ENCODE measurements around the gene ENPP7. TPM values are rescaled to one million over a fixed set of nuclear protein-coding genes. Genes with fewer than 3 reads are reported as not detected.

Gene ENPP7
- total RNA-seq (not detected), polyA plus RNA-seq (under 1 TPM in 1 of 4 donors, not detected in 3; 0.08 TPM)

GRCh38 chr17:79730769-79731483, at the start of gene ENPP7:
TSS of gene ENPP7 (plus strand) at chr17:79730943. CDS start at chr17:79731140, 197 bp downstream.
- H3K27me3 ChIP-seq (ENCODE audit: control insufficient read depth, insufficient read depth, low read length): no peaks in the 10 kb centered on the region
- no peaks in the 10 kb centered on the region for H3K36me3 Mint-ChIP-seq
- no peaks in the 10 kb centered on the region for H3K27me3 Mint-ChIP-seq
- H3K4me3 Mint-ChIP-seq: no peak within 1 kb of the TSS
- H3K27ac Mint-ChIP-seq: no peak within 1 kb of the TSS
- ATAC-seq (ENCODE audit: low read depth in 2 of 2): no peak
- H3K36me3 ChIP-seq (ENCODE audit: control insufficient read depth, insufficient read depth, low read length): no peaks in the 10 kb centered on the region
- peaks cover 0 to 32% (median 7%) of the 10 kb centered on the region in 4 donors for H3K4me1 Mint-ChIP-seq
- H3K4me3 ChIP-seq (ENCODE audit: low read depth, low read length): no peak within 1 kb of the TSS
- no peak within 1 kb of the TSS for H3K27ac ChIP-seq (ENCODE audit: insufficient read depth, low read length, poor library complexity, severe bottlenecking)
- no peak for DNase-seq
- peaks cover 0 to 2% (median 0%) of the 10 kb centered on the region in 7 donors for H3K9me3 Mint-ChIP-seq
- peaks cover 4% of the 10 kb centered on the region for H3K4me1 ChIP-seq (ENCODE audit: control insufficient read depth, insufficient read depth, low read length, poor library complexity, severe bottlenecking)
- no peaks in the 10 kb centered on the region for H3K9me3 ChIP-seq (ENCODE audit: control insufficient read depth in 2 of 2, low read length in 2 of 2)

- H3K4me1 ChIP-seq (ENCODE audit: control insufficient read depth, insufficient read depth, low read length, poor library complexity, severe bottlenecking): no peaks in the 10 kb centered on the region
- DNase-seq (no peak), ATAC-seq (ENCODE audit: low read depth in 2 of 2) (no peak)
- H3K27ac ChIP-seq (ENCODE audit: insufficient read depth, low read length, poor library complexity, severe bottlenecking): no peak overlapping the region
- Mint-ChIP-seq H3K4me3 (no peak overlapping the region), H3K27me3 (peaks cover 5% of the 10 kb centered on the region), H3K36me3 (no peaks in the 10 kb centered on the region), H3K27ac (no peak overlapping the region), H3K9me3 (peaks cover 0 to 3% (median 0%) of the 10 kb centered on the region in 7 donors), H3K4me1 (no peaks in the 10 kb centered on the region)
- H3K9me3 ChIP-seq (ENCODE audit: control insufficient read depth in 2 of 2, low read length in 2 of 2): no peaks in the 10 kb centered on the region
- no peaks in the 10 kb centered on the region for H3K27me3 ChIP-seq (ENCODE audit: control insufficient read depth, insufficient read depth, low read length)
- H3K36me3 ChIP-seq (ENCODE audit: control insufficient read depth, insufficient read depth, low read length): no peaks in the 10 kb centered on the region
- H3K4me3 ChIP-seq (ENCODE audit: low read depth, low read length): no peak overlapping the region
Observed at GRCh38 chr17:79681101-79681621, 49.6 kb upstream of the ENPP7 start.

- Mint-ChIP-seq H3K27me3 (peaks cover 5% of the 10 kb centered on the region), H3K36me3 (no peaks in the 10 kb centered on the region), H3K9me3 (peaks cover 0 to 3% (median 0%) of the 10 kb centered on the region in 7 donors), H3K4me1 (no peaks in the 10 kb centered on the region), H3K27ac (no peak overlapping the region), H3K4me3 (no peak overlapping the region)
- no peaks in the 10 kb centered on the region for H3K9me3 ChIP-seq (ENCODE audit: control insufficient read depth in 2 of 2, low read length in 2 of 2)
- no peaks in the 10 kb centered on the region for H3K27me3 ChIP-seq (ENCODE audit: control insufficient read depth, insufficient read depth, low read length)
- H3K4me3 ChIP-seq (ENCODE audit: low read depth, low read length): no peak overlapping the region
- no peaks in the 10 kb centered on the region for H3K36me3 ChIP-seq (ENCODE audit: control insufficient read depth, insufficient read depth, low read length)
- no peak overlapping the region for H3K27ac ChIP-seq (ENCODE audit: insufficient read depth, low read length, poor library complexity, severe bottlenecking)
- no peak for ATAC-seq (ENCODE audit: low read depth in 2 of 2)
- no peaks in the 10 kb centered on the region for H3K4me1 ChIP-seq (ENCODE audit: control insufficient read depth, insufficient read depth, low read length, poor library complexity, severe bottlenecking)
- DNase-seq: no peak
Observed at GRCh38 chr17:79681628-79682261, 49.0 kb upstream of the ENPP7 start.

- H3K27ac ChIP-seq (ENCODE audit: insufficient read depth, low read length, poor library complexity, severe bottlenecking): no peak overlapping the region
- Mint-ChIP-seq H3K4me1 (no peaks in the 10 kb centered on the region), H3K9me3 (peaks cover 0 to 2% (median 0%) of the 10 kb centered on the region in 7 donors), H3K27ac (no peak overlapping the region), H3K27me3 (peaks cover 5% of the 10 kb centered on the region), H3K36me3 (no peaks in the 10 kb centered on the region), H3K4me3 (no peak overlapping the region)
- DNase-seq: no peak
- H3K4me3 ChIP-seq (ENCODE audit: low read depth, low read length): no peak overlapping the region
- H3K27me3 ChIP-seq (ENCODE audit: control insufficient read depth, insufficient read depth, low read length): no peaks in the 10 kb centered on the region
- no peaks in the 10 kb centered on the region for H3K9me3 ChIP-seq (ENCODE audit: control insufficient read depth in 2 of 2, low read length in 2 of 2)
- ATAC-seq (ENCODE audit: low read depth in 2 of 2): no peak
- H3K4me1 ChIP-seq (ENCODE audit: control insufficient read depth, insufficient read depth, low read length, poor library complexity, severe bottlenecking): no peaks in the 10 kb centered on the region
- no peaks in the 10 kb centered on the region for H3K36me3 ChIP-seq (ENCODE audit: control insufficient read depth, insufficient read depth, low read length)
Observed at GRCh38 chr17:79683365-79683764, 47.4 kb upstream of the ENPP7 start.

- Mint-ChIP-seq H3K4me3 (no peak overlapping the region), H3K9me3 (peaks cover 0 to 2% (median 0%) of the 10 kb centered on the region in 7 donors), H3K4me1 (no peaks in the 10 kb centered on the region), H3K36me3 (no peaks in the 10 kb centered on the region), H3K27me3 (peaks cover 5% of the 10 kb centered on the region), H3K27ac (no peak overlapping the region)
- Histone ChIP-seq H3K4me3 (ENCODE audit: low read depth, low read length) (no peak overlapping the region), H3K9me3 (ENCODE audit: control insufficient read depth in 2 of 2, low read length in 2 of 2) (no peaks in the 10 kb centered on the region), H3K36me3 (ENCODE audit: control insufficient read depth, insufficient read depth, low read length) (no peaks in the 10 kb centered on the region), H3K27ac (ENCODE audit: insufficient read depth, low read length, poor library complexity, severe bottlenecking) (no peak overlapping the region), H3K27me3 (ENCODE audit: control insufficient read depth, insufficient read depth, low read length) (no peaks in the 10 kb centered on the region), H3K4me1 (ENCODE audit: control insufficient read depth, insufficient read depth, low read length, poor library complexity, severe bottlenecking) (no peaks in the 10 kb centered on the region)
- ATAC-seq (ENCODE audit: low read depth in 2 of 2): no peak
- DNase-seq: no peak
Observed at GRCh38 chr17:79684132-79684985, 46.4 kb upstream of the ENPP7 start.

GRCh38 chr17:79685121-79685520, 45.6 kb upstream of the ENPP7 start:
- Histone ChIP-seq H3K9me3 (ENCODE audit: control insufficient read depth in 2 of 2, low read length in 2 of 2) (no peaks in the 10 kb centered on the region), H3K4me1 (ENCODE audit: control insufficient read depth, insufficient read depth, low read length, poor library complexity, severe bottlenecking) (no peaks in the 10 kb centered on the region), H3K36me3 (ENCODE audit: control insufficient read depth, insufficient read depth, low read length) (no peaks in the 10 kb centered on the region), H3K27ac (ENCODE audit: insufficient read depth, low read length, poor library complexity, severe bottlenecking) (no peak overlapping the region), H3K4me3 (ENCODE audit: low read depth, low read length) (no peak overlapping the region), H3K27me3 (ENCODE audit: control insufficient read depth, insufficient read depth, low read length) (no peaks in the 10 kb centered on the region)
- H3K27me3 Mint-ChIP-seq: peaks cover 5% of the 10 kb centered on the region
- DNase-seq (no peak), ATAC-seq (ENCODE audit: low read depth in 2 of 2) (no peak)
- no peak overlapping the region for H3K4me3 Mint-ChIP-seq
- H3K9me3 Mint-ChIP-seq: peaks cover 0 to 2% (median 0%) of the 10 kb centered on the region in 7 donors
- H3K4me1 Mint-ChIP-seq: no peaks in the 10 kb centered on the region
- H3K36me3 Mint-ChIP-seq: no peaks in the 10 kb centered on the region
- H3K27ac Mint-ChIP-seq: no peak overlapping the region

- Mint-ChIP-seq H3K4me1 (no peaks in the 10 kb centered on the region), H3K36me3 (no peaks in the 10 kb centered on the region), H3K27ac (no peak overlapping the region), H3K27me3 (peaks cover 5% of the 10 kb centered on the region), H3K9me3 (peaks cover 0 to 2% (median 0%) of the 10 kb centered on the region in 7 donors), H3K4me3 (no peak overlapping the region)
- Histone ChIP-seq H3K9me3 (ENCODE audit: control insufficient read depth in 2 of 2, low read length in 2 of 2) (no peaks in the 10 kb centered on the region), H3K36me3 (ENCODE audit: control insufficient read depth, insufficient read depth, low read length) (no peaks in the 10 kb centered on the region), H3K27me3 (ENCODE audit: control insufficient read depth, insufficient read depth, low read length) (no peaks in the 10 kb centered on the region), H3K4me1 (ENCODE audit: control insufficient read depth, insufficient read depth, low read length, poor library complexity, severe bottlenecking) (no peaks in the 10 kb centered on the region), H3K4me3 (ENCODE audit: low read depth, low read length) (no peak overlapping the region), H3K27ac (ENCODE audit: insufficient read depth, low read length, poor library complexity, severe bottlenecking) (no peak overlapping the region)
- ATAC-seq (ENCODE audit: low read depth in 2 of 2) (no peak), DNase-seq (no peak)
Observed at GRCh38 chr17:79686476-79686875, 44.3 kb upstream of the ENPP7 start.

All from CD4-positive, CD25-positive, alpha-beta regulatory T cell (primary cell).